LNCAP (cell line): ENCODE measurements around the gene VSNL1.
A peak's percentile ranks its signal among the peaks of the same experiment; 100 is the strongest.

Experiments used
- CTCF ChIP-seq: fragments of 450-650 bp; IDR thresholded peaks from 2 replicates; pipeline ENCODE4 v1.5.1; 2017; ENCODE audit warnings: mild to moderate bottlenecking

Gene VSNL1

GRCh38 chr2:17555150-17555549 lies 14.7 kb downstream of the VSNL1 start:
- no peak for TF ChIP-seq CTCF

GRCh38 chr2:17557596-17557995 lies 17.1 kb downstream of the VSNL1 start:
- TF ChIP-seq CTCF, result no peak

GRCh38 chr2:17558053-17558452 lies 17.6 kb downstream of the VSNL1 start:
- no peak for TF ChIP-seq CTCF

GRCh38 chr2:17558878-17559277 lies 18.4 kb downstream of the VSNL1 start:
- TF ChIP-seq CTCF, result no peak

DNA sequence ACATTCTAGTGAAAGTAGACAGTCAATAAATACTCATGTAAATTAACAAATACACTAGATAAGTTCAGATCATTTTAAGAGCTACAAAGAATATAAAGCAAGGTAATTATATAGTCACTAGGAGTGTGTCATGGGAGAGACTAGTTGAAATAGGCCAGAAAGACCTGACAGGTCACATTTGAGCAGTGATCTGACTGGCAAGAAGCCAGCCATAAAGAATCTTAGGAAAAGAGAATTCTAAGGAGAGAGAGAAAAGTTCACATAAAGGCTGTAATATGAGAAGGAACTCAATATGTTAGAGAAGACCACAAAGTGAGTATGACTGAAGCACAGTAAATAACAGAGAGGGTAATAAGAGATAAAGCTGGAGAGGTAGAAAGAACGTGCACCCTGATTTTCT lies 31.2 kb downstream of the VSNL1 start:
- TF ChIP-seq CTCF, result no peak

DNA sequence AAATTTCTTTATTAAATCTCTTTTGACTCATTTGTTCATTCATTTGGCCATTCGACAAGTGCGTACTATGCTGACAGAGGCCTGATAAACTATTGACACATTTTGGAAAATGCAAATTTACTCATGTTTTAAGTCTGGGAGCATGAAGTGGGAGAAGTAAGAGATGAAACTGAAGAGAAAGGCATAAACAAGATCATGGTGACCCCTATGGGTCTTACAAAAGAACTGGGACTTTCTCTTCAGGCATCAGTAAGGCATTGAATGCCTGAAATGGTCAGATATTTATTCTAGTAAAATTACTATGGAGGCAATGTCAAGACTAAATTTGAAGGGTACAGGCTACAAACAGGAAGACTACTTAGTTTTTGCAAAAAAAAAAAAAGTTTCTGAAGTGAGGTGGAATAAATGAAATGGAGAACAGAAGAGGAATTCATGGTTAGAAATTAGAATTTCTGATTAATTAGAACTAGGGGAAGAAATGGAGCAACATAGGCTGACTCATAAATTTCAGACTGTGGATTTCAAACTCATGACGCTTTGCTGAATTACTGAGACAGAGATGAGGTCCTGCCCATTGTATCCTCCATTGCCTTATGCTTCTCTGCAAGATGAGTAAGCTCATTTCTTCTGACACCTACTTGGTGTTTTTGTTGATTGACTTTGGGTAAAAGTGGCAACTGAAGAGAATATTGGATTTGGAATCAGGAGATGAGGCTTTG lies 32.7 kb downstream of the VSNL1 start:
- peak; percentile 20; the same call in 1 of the 2 replicates for TF ChIP-seq CTCF

DNA sequence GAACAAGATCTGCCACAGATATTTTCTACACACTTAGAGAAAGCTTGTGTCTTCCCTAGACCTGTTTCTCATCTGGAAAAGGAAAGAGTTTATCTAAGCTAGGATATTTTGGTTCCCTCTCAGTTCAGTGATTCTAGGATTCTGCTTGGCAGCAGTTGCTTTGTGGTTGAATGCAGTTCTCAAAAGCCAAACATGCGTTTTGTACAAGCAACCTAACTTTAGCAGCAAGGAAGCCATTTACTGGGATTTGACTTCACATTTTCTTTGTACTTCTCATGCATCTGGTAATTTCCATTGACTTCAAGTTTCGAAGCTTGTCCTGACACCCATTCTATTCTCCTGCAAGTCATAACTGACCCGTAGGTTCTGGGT lies 33.3 kb downstream of the VSNL1 start:
- no peak for TF ChIP-seq CTCF
